ENCODE measurements around the gene CENPP.

CENPP gene

DNA sequence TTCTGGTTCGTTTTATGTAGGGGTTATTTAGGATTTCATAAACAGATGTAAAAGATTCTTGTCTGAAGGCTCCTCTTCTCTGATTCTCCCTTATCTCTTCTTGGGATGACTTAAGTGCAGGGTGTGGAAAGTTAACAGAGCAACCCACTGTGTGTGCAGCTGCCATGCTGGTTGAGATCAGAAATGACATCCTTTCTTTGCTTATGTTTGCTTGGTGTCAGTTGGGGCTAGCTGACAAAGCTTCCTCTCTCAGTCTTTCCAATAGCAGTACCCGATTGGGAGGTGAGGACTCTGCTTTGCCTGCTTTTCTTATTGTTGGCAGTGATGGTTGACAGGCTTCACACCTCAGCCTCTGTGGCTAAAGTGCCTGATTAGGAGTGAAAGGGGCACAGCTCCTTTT lies 52.1 kb downstream of the CENPP start:
- in situ Hi-C loops (cut with HindIII; ENCODE audit: low sequenced_read_pairs), result loop anchor here (25.0 kb wide), 1 partner anchor 109 kb away; the partner anchor contains the start of gene ASPN

- in situ Hi-C loops (cut with HindIII; ENCODE audit: low sequenced_read_pairs), result loop anchor here (25.0 kb wide), 1 partner anchor 108 kb away; the partner anchor contains the start of gene ASPN
These were observed 53.3 kb downstream of the CENPP start for GRCh38 chr9:92378865-92379560.

- in situ Hi-C loops (cut with HindIII; ENCODE audit: low sequenced_read_pairs), result loop anchor here (25.0 kb wide), 1 partner anchor 107 kb away; the partner anchor contains the start of gene ASPN
These were observed 54.9 kb downstream of the CENPP start for GRCh38 chr9:92380603-92381002.

DNA sequence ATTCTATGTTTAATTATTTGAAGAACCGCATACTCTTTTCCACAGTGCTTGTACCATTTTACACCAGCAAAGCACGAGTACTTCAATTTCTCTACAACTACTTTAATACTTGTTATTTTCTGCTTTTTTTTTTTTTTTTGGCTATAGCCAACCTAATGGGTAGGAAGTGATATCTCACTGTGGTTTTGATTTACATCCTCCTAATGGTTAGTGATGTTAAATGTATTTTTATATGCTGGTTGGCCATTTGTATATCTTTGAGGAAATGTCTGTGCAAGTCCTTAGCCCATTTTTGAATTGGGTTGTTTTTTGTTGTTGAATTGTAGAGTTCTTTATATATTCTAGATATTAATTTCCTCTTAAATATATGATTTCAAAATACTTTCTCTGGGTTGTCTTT lies 56.0 kb downstream of the CENPP start:
- in situ Hi-C loops (cut with HindIII; ENCODE audit: low sequenced_read_pairs), result loop anchor here (25.0 kb wide), 1 partner anchor 106 kb away; the partner anchor contains the start of gene ASPN

- in situ Hi-C loops (cut with HindIII; ENCODE audit: low sequenced_read_pairs), result loop anchor here (25.0 kb wide), 1 partner anchor 103 kb away; the partner anchor contains the start of gene ASPN
These were observed 58.6 kb downstream of the CENPP start for GRCh38 chr9:92384375-92384774.

- in situ Hi-C loops (cut with HindIII; ENCODE audit: low sequenced_read_pairs), result loop anchor here (25.0 kb wide), 1 partner anchor 102 kb away; the partner anchor contains the start of gene ASPN
These were observed 59.2 kb downstream of the CENPP start for GRCh38 chr9:92385001-92385400.

GRCh38 chr9:92385477-92385876 lies 59.7 kb downstream of the CENPP start:
- in situ Hi-C loops (cut with HindIII; ENCODE audit: low sequenced_read_pairs), result loop anchor here (25.0 kb wide), 1 partner anchor 102 kb away; the partner anchor contains the start of gene ASPN

DNA sequence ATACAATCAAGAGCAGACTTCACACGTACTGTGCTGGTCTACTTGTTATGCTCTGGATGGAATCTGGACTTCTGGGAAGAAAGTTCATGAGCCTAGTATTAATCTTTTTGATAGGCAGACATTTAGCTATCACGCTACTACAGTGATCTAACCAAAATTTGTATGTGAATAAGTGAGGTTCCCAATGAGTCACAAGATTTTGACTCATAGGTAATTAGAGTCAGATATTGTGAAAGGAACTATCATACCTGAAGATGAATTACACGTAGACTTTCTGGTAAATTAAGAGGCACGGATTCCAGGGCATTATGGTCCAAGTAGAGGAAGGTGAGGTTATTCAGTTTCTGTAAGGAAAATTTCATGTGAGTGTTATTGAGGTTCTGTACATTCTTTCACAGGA lies 60.2 kb downstream of the CENPP start:
- in situ Hi-C loops (cut with HindIII; ENCODE audit: low sequenced_read_pairs), result loop anchor here (25.0 kb wide), 1 partner anchor 101 kb away; the partner anchor contains the start of gene ASPN

GRCh38 chr9:92392690-92393089 lies 66.9 kb downstream of the CENPP start:
- in situ Hi-C loops (cut with HindIII; ENCODE audit: low sequenced_read_pairs), result loop anchor here (25.0 kb wide), 1 partner anchor 95 kb away; the partner anchor contains the start of gene ASPN

DNA sequence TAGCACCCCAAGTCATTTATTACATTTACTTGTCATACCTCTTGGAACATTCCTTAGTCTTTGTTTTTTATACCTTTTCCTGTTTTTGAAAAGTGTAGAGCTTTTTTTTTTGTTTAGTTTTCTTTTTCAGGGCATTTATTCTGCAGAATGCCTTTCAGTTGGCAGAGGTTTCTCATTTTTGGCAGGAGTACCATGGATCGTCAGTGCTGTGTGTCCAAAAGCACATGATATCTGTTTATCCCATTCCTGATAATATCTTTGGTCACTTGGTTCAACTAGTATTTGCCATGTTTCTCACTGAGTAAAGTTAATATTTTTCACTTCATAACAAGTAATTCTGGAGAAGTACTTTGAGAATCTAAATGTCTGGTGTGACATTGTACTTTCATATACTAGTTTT lies 67.9 kb downstream of the CENPP start:
- in situ Hi-C loops (cut with HindIII; ENCODE audit: low sequenced_read_pairs), result loop anchor here (25.0 kb wide), 1 partner anchor 94 kb away; the partner anchor contains the start of gene ASPN

DNA sequence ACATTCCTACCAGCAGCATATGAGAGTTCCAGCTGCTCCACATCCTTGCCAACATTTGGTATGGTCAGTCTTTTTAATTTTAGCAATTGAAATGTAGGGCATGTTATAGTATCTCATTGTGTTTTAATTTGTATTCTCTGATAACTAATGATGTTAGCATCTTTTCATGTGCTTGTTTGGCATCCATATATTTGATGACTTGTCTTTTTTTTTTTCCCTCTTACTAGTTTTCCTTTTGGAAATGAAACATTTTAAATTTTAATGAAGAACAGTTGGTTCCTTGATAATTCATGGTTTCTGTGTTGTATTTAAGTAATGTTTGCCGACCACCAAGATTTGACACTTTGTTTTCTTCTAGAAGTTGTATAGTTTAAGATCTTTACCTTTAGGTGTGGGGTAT lies 69.9 kb downstream of the CENPP start:
- in situ Hi-C loops (cut with HindIII; ENCODE audit: low sequenced_read_pairs), result loop anchor here (25.0 kb wide), 1 partner anchor 92 kb away; the partner anchor contains the start of gene ASPN

- in situ Hi-C loops (cut with HindIII; ENCODE audit: low sequenced_read_pairs), result loop anchor here (25.0 kb wide), 1 partner anchor 89 kb away; the partner anchor contains the start of gene ASPN
These were observed 72.1 kb downstream of the CENPP start for GRCh38 chr9:92397853-92398252.

- in situ Hi-C loops (cut with HindIII; ENCODE audit: low sequenced_read_pairs), result no loop called here
These were observed 76.6 kb downstream of the CENPP start for GRCh38 chr9:92402360-92402759.

- in situ Hi-C loops (cut with HindIII; ENCODE audit: low sequenced_read_pairs), result no loop called here
These were observed 77.3 kb downstream of the CENPP start for GRCh38 chr9:92402826-92403745.

DNA sequence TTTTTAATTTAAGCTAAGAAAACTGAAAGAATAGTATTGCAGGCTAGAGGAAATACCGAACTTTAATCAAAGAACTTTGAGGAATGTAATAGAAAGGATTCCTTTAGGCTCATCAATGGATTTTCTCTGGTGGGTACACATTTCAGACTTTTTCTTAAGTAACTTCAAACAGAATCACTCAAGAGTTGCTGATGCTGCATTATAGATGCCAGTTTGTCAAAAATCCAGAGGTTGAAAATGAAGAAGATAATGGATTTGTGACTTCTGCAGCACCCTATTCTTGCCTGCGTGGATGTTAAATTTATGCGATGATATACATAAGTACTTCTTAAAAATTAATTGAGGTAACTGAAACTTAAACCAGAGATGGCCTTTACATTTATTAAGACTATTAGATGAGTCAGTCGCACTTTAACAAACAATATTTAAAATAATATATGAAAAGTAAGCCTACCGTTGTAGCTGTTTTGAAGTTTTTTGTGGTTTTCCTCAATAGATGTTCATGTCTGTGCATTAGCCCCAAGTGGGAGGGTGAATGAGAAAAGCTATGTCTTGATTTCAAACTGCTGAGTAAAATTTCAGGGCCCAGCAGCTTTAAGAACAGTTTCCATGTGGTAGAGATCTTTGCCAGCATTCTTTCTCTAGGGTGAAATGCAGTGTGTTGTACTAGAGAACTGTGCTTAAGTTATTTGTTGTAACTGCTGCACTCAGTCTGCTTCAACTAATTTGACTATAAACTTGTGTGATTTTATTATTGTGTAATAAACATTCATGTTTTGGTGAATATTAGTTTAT lies 78.5 kb downstream of the CENPP start, which contains the start of gene OGN:
Gene OGN (minus strand): TSS at position 537 of the 795 bp plus-strand sequence. CDS start 1,171 bp downstream, outside the sequence.
- in situ Hi-C loops (cut with HindIII; ENCODE audit: low sequenced_read_pairs), result no loop called here

DNA sequence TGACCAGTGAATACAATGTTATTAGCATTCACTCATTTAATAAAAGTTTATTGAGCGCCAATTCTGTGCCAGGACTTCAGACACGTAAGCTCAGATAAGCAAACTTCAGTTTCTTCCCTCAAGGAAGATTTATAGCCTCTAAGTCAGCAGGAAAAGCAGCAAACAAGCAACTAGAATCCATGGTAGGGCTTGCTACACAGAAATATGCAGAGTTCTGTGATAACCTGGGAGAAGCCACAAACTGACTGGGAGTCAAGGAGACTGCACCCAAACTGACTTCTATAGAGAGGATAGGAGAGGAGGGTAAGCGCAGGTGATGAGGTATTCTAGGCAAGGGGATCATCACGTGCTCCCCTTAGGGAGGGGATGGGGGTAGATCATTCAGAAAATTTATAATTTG lies 80.1 kb downstream of the CENPP start:
- in situ Hi-C loops (cut with HindIII; ENCODE audit: low sequenced_read_pairs), result no loop called here

- in situ Hi-C loops (cut with HindIII; ENCODE audit: low sequenced_read_pairs), result no loop called here
These were observed 80.7 kb downstream of the CENPP start for GRCh38 chr9:92406477-92406876.

DNA sequence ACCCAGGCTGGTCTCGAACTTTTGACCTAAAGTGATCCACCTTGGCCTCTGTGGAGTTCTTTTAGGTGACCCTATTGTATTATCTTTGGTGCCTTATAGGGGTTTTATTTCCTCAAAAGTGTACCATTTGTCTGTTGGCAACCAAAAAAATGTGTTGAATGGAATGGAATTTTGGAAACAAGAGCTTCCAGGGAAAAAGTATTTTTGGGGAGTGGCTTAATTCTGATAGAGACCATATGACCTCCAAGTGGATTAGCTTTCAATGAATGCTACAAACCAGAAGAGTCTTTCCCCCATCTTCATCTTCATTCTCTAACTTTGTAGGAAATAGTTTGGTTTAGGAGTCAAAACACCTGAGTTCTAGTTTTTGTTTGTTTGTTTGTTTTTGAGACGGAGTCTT lies 82.1 kb downstream of the CENPP start:
- in situ Hi-C loops (cut with HindIII; ENCODE audit: low sequenced_read_pairs), result no loop called here

- in situ Hi-C loops (cut with HindIII; ENCODE audit: low sequenced_read_pairs), result no loop called here
These were observed 83.2 kb downstream of the CENPP start for GRCh38 chr9:92408747-92409478.

Measured in endothelial cell of hepatic sinusoid (primary cell).